ENCODE measurements around the gene PCGF3. TPM values are rescaled to one million over a fixed set of nuclear protein-coding genes. Genes with fewer than 3 reads are reported as not detected.
"Not testable (repeated sequence)": the region's sequence is repeated elsewhere in the genome, so short reads cannot be mapped to it uniquely, and the experiment has no call there.

The PCGF3 gene
- total RNA-seq, 1 experiment from 2014 or later: 33.3 TPM

DNA sequence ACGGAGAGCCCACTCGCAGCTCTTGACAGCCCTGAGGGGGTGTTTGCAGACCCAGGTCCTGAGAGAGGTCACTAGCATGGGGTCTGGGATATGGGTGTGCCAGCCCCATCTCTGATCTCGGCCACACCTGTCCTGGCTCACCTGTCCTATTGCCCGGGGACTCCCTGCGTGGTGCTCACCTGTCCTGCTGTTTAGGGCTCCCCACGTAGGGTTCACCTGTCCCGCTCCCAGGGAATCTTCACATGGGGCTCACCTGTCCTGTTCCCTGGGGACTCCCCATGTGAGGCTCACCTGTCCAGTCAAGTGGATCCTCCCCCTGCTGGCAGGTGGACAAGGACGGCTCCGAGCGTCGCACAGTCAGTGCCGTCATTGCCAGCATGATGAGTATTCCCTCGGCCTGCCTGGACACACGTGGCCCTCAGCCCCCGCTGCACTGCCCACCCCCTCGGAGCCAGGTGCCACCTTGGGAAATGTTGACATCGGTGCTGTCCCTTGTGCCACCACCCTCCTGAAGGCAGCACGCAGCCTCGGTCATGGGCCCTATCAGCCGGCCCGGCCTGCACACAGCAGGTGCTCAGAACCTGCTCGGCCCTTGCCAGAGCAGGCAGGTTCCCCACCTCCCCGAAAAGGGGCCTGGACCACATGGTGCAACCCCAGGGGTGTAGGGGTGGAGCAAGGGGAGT is 23.0 kb upstream of the PCGF3 start:
- no peak for DNase-seq (ENCODE audit: low read depth)

DNA sequence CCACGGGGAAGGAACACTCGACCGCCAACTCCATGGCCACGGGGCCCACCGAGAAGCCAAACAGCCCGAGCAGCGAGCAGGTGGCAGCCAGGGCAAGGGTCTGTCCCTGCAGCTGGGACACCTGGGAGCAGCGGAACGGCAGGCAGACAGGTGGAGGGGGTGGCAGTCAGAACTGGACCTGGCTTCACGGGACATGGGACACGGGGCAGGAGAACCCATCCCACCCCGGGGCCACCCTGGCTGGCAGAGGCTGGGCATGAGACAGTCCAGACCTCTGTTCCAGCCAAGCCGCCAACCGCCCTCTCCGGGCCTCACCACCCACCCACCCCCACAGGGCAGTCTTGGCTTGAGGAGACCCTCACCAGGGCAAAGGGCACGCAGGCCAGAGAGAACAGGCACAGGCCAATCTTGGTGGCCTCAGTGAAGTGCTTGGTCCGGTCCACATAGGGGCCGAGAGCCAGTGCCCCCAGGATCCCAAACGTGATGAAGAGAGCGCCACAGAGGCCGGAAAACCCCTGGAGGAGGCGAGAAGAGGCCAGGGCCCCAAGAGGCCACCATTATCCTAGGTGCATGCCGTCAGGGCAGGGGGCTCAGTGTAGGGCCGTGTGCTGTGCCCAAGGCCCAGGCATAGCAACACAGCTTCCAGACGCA is 22.3 kb upstream of the PCGF3 start:
- DNase-seq (ENCODE audit: low read depth): no peak

- DNase-seq (ENCODE audit: low read depth): peak; percentile 43
Observed at GRCh38 chr4:683982-684622, 21.5 kb upstream of the PCGF3 start.

DNA sequence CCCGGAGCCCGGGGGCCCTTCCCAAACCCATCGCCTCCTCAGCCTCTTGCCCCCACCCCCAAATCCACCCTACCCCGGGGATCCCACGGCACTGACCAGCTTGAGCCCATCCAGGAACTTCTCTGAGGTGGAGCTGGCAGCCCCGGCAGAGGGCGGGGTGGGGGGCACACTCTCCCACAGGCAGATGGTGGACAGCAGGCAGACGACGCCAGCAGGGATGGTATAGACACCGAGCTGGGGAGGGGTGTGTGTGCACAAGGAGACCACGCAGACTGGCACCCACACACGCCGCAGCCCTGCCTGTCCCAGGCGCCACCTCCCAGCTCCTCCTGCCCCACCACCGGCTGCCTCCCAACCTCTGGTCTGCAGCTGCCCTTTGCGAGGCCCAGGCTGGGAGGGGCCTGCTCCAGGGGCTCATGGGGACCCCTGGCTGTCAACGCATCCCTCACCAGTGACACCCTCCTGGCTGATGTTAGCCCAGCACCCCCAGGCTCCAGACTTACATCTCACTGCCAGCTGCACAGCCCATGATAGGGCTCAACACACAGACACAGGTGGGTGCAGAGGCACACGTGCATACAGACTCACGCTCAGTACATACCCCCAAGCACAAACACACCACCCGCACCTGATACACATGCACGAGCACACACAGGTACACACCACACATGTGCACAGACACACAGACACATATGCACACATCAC is 20.9 kb upstream of the PCGF3 start:
- DNase-seq (ENCODE audit: low read depth): no peak

- no peak for DNase-seq (ENCODE audit: low read depth)
Observed at GRCh38 chr4:685679-686412, 19.8 kb upstream of the PCGF3 start.

GRCh38 chr4:686413-687040 is 19.1 kb upstream of the PCGF3 start:
- DNase-seq (ENCODE audit: low read depth): no peak

DNA sequence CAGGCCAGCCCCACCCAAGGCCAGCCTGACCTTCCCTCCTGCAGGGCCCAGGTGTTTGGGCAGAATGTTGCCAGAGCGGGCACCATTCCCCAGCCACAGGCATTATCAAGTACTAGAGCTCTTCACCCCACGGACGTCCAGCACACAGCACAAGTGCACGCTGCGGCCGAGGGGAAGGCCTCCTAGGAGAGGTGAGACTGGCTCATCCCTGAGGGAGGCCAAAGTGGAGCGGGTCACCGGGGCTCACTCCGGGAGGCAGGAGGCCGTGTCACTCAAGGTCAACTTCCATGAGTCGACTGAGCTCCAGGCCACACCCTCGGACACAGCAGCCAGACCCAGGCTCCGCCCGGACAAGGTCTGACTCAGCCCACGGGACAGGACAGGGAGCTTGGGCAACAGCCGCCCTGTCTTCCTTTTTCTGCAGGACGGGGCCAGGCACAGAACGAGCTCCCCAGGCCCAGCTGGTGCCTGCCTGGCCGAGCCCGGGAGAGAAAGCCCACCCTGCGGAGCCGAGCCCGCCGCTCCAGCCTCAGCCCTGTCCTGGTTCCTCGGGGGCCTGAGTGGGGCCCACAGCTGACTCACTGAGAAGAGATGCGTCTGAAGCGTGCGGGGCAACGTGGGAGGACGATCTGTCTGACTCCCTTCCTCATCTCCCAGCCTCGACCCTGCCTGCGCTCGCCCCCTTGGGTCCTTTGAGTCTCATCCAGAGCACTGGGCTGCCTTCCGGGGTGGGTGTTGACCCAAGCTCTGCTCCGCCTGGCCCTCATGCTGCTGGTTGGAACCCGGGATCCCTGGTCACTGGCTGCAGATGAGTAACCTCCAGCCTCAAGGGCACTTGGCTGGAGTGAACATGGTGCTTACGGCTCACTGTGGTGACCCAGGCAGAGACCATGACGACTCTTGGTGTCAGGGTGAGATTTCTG is 18.3 kb upstream of the PCGF3 start:
- DNase-seq (ENCODE audit: low read depth): peak; percentile 91

DNA sequence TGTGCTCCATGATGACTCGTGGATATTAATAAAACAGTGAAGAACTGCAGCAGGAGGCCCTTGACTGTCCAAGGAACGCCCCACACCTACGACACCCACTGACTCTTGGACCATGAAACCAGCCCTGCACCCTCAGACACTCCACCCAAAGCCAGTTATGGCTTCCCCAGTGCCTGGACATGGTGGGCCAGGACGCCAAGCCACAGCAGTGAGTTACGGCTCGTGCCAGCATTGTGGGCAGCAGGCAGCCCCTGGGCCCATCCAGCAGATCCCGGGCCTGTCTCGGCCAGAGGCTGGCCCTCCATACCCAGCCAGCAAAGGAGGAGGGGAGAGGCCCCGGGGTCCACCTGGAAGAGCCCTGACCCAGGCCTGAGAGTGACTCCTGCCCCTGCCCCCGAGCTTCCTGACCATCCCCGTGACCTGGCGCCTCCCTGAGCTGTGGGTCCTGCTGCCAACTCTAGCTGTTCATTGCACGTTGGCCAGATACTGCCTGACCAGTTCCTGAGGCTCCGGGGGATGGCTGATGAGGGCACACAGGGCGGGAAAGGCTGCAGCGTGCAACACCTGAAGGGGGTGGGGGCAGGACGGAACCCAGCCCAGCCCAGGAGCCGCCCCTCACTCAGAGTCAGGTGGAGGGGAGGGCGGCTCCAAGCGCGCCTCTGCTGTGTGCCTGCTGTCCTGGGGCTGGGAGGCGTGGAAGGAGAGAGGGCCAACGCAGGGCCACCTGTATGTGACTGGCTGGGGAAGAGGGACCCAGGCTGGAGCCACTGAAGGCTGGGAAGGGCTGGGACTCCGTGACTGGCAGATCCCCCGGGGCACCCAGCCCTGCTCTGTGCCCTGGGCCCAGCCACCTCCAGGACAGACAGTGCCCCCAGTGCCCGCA is 17.4 kb upstream of the PCGF3 start:
- no peak for DNase-seq (ENCODE audit: low read depth)

- DNase-seq (ENCODE audit: low read depth): no peak
Observed at GRCh38 chr4:688854-689681, 16.6 kb upstream of the PCGF3 start, which contains the start of gene SLC49A3. SLC49A3 (minus strand) TSS chr4:689151; CDS start chr4:689127, 24 bp downstream.

GRCh38 chr4:689723-690122 is 15.9 kb upstream of the PCGF3 start:
- DNase-seq (ENCODE audit: low read depth): no peak

DNA sequence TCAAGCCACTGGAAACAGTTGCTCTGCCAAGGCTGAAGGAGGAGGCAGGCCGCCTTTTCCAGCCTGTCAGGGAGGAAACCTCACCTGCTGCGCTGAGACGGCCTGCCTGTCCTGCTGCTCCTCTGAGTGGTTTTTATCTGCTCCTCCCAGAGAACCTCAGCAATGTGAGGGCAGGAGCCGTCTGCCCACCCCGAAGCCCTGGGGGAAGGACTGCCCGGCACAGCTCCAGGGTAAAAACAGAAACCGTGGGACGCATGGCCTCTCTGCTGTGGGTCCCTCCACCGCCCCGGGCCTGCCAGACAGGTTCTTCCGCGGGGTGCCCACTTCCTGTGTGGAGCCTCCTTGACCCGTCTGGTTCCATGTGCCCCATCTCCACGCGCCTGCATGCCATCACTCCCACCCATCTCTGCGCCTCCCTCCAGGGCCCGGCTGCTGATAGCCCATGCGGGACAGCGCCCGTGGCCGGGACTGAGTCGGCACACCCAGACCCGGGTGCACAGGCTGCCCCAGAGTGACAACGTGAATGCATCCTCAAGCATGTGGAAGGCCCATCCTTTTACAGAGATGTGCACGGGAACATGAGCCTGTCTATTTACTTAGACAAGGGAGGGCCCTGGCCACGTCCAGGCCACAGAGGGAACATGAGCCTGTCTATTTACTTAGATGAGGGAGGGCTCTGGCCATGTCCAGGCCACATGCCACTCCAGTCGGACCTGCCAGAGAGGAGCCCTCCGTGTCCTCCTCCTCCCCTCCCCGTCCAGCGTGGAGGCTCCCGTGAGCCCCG is 12.7 kb upstream of the PCGF3 start:
- DNase-seq (ENCODE audit: low read depth): no peak

- not testable (repeated sequence) for DNase-seq (ENCODE audit: low read depth)
Observed at GRCh38 chr4:694341-694940, 11.2 kb upstream of the PCGF3 start.

GRCh38 chr4:699816-700580 is 5.6 kb upstream of the PCGF3 start:
- DNase-seq (ENCODE audit: low read depth): no peak

DNA sequence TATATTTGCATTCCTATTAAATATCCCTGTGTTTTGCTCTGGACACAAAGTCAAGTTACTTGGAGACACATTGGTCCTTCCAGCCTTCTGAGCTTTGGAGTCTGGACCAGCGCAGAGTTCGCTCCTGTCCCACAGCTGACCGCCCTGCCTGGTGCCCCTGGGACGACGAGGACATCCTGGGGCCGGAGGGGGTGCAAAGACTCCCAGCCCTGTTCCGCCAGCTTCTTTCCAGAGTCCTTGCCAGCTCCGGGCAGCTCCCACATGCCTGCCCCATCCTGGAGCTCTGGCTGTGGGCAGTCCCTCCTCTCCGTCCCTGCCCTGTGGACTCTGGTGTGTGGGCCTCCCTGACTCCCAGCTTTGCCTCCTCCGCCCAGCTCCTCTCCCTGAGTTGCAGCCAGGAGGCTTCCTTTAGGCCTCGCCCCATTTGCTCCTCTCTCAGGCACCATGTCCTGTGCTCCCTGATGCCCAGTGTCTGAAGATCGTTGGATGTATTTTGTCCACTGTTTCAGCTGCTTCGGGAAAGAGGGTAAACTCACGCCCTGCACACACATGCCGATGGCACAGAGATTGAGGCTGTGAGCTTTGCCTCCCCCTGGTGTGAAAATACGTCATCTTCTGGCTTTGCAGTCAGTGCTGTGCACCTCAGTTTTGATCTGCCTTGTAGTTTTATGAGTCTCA is 4.9 kb upstream of the PCGF3 start:
- DNase-seq (ENCODE audit: low read depth): no peak

DNA sequence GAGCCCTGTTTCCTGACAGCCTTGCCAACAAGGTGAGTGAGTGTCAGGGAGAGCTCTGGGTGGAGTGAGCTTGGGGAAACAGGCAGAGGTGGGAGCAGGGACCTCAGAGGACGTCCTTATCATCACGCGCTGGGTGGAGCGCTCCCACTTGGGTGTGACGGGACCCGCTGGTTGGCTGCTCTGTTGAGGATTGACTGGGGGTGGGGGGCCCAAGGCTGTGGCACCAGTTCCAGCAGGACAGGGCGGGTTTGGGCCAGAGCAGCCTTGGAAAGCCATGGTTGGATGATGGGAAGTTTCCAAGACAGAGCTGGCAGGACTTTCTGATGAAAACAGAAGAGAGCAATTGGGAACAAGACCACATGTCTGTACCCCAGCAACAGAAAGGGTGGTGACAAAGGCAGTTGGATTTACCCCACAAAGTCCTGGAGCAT is 3.0 kb upstream of the PCGF3 start:
- DNase-seq (ENCODE audit: low read depth): no peak

Measured in M059J (cell line).